T-helper 17 cell (primary cell): ENCODE results near the gene ARHGAP22. TPM values are rescaled to one million over a fixed set of nuclear protein-coding genes. Genes with fewer than 3 reads are reported as not detected.
A peak's percentile ranks its signal among the peaks of the same experiment; 100 is the strongest.

Experiments
- ATAC-seq: fragments of 150-1000 bp; cut with Tn5 transposase; 2 replicates; pipeline ENCODE4 v1.10.0; 2021; ENCODE audit warnings: mild to moderate bottlenecking, moderate library complexity
- DNase-seq, 3 donors: peaks; one replicate each; pipeline versions ENCODE4 v3.0.0 to v3.0.0-alpha.2; 2020 to 2021
- H3K9me3 ChIP-seq: one replicate; pipeline ENCODE4 v1.7.0; 2013; ENCODE audit warnings: low read length, mild to moderate bottlenecking; ENCODE audit not compliant: control insufficient read depth, poor library complexity, severe bottlenecking
- H3K27ac Mint-ChIP-seq: one replicate; pipeline ENCODE4 v1.8.0; 2022; ENCODE audit warnings: mild to moderate bottlenecking, moderate library complexity, mixed read lengths
- H3K27me3 Mint-ChIP-seq: one replicate; pipeline ENCODE4 v1.8.0; 2022; ENCODE audit warnings: mixed read lengths
- H3K36me3 Mint-ChIP-seq: one replicate; pipeline ENCODE4 v1.8.0; 2022; ENCODE audit warnings: low read depth, mixed read lengths
- H3K4me1 Mint-ChIP-seq: one replicate; pipeline ENCODE4 v1.8.0; 2022; ENCODE audit warnings: mild to moderate bottlenecking, mixed read lengths
- H3K4me3 Mint-ChIP-seq: one replicate; pipeline ENCODE4 v1.8.0; 2022; ENCODE audit warnings: mild to moderate bottlenecking, moderate library complexity, mixed read lengths
- total RNA-seq, 4 donors: library from RNA in 2 of 4; stranded (reverse) in 2 of 4; gene quantifications; one replicate each; pipeline ENCODE4 v1.2.3 and lab custom pipeline; 2022 to 2026

ARHGAP22 gene
- total RNA-seq, 2 donors from 2014 or later, result 0.39 to 1.4 TPM

DNA sequence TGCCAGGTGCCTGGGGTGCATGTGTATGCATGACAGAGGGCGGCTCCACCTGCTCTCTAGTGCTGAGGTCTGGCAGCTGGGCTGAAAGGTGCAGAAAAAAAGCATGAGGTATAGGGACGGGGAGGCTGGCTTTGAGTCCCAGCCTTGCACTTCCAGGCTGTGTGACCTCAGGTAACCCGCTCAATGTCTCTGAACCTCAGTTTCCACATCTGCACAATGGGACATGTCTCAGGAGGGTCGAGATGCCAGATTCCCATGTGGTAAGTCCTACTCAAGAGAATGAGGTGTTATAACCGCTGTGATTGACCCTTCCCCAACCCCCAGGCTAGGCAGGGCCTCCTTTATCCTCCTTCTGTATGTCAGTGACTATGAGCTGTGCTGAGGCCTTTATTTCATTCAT lies 48.8 kb downstream of the ARHGAP22 start:
- no peaks in the 10 kb centered on the region for H3K36me3 Mint-ChIP-seq
- no peak overlapping the region for H3K27ac Mint-ChIP-seq
- DNase-seq (no peak), ATAC-seq (no peak)
- no peak overlapping the region for H3K4me3 Mint-ChIP-seq
- no peaks in the 10 kb centered on the region for H3K4me1 Mint-ChIP-seq
- no peaks in the 10 kb centered on the region for H3K9me3 ChIP-seq
- peaks cover 9% of the 10 kb centered on the region for H3K27me3 Mint-ChIP-seq

DNA sequence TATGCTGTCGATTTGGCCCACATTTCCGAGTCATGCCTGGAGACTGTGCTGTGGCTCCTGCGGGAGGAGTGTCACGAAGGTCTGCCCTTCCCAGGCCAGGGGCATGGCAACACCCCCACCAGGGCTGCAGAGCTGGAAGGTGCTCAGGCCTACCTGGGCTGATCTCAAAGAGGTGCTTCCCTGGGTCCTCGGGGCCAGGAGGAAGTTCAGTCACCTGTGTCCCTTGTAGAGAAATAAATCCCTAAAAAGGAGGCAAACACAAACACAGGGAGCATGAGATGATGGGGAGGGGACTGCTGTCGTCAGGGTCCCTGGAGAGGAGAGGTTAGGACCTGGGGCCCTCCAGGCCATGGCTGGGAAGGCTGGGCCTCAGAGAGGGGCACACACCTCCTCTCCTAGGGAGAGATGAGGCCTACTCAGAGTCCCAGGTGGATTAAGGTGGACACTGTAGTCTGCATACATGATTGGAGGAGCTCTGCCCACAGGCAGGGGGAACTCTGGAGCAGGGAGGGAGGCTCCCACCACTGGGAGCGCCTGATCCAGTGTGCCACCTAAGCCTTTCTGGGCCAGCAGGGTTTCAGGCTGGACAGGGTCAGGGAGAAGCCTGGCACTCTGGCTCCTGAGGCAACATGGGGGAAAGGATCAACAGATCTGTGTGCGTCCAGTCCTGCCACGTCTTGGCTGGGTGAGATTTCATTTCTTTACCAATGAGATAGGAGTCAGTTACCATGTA lies 49.4 kb downstream of the ARHGAP22 start:
- ATAC-seq, result no peak
- no peaks in the 10 kb centered on the region for H3K36me3 Mint-ChIP-seq
- DNase-seq, result no peak

DNA sequence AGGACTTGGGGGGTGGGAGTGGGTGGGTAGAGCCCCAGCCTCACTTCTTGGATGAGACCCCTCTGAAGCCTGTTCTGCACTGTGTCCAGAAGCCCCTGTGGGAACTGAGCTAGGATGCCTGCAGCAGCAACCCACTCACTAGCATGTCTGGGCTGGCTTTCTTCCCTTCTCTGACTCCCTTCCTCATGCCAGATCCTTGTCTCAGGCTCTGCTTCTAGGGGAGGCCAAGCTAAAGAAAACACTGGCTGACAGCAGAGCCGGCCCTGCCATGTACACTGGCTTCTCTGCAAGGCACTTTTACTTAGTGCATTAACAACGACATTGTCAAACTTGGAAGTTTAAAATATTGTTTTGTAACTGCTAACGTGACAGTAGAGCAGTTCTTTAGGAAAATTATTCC lies 50.2 kb downstream of the ARHGAP22 start:
- H3K9me3 ChIP-seq, result no peaks in the 10 kb centered on the region
- Mint-ChIP-seq H3K27me3 (peaks cover 15% of the 10 kb centered on the region), H3K36me3 (no peaks in the 10 kb centered on the region), H3K27ac (no peak overlapping the region), H3K4me1 (peaks cover 3% of the 10 kb centered on the region), H3K4me3 (no peak overlapping the region)
- DNase-seq (no peak), ATAC-seq (no peak)

More for the DNA sequence above, 49.4 kb downstream of the ARHGAP22 start:
- Mint-ChIP-seq H3K4me3 (peak overlapping the region; percentile 21), H3K27ac (no peak overlapping the region), H3K27me3 (peaks cover 9% of the 10 kb centered on the region), H3K4me1 (no peaks in the 10 kb centered on the region)
- H3K9me3 ChIP-seq, result no peaks in the 10 kb centered on the region

DNA sequence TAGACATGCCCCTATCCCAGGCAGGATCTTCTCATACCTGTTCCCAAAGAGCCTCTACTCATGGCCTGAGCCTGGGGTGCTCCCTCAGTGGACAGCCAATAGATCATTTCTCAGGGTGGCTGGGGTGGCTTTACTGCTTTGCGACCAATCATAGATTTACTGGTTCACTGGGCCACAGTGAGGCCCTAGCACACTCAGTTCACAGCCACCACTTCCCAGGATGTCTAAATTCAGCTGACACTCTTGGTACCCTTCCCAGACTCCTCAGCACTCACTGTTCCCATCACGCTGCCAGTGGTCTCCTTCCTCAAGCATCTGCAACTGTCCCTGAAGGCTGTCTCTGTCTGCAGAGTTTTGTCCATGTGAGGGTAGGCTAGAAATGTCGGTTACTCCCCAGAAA lies 50.6 kb downstream of the ARHGAP22 start:
- no peaks in the 10 kb centered on the region for H3K9me3 ChIP-seq
- H3K4me1 Mint-ChIP-seq, result peaks cover 3% of the 10 kb centered on the region
- no peak overlapping the region for H3K27ac Mint-ChIP-seq
- ATAC-seq, result no peak
- DNase-seq, result no peak
- no peaks in the 10 kb centered on the region for H3K36me3 Mint-ChIP-seq
- no peak overlapping the region for H3K4me3 Mint-ChIP-seq
- peaks cover 16% of the 10 kb centered on the region for H3K27me3 Mint-ChIP-seq

DNA sequence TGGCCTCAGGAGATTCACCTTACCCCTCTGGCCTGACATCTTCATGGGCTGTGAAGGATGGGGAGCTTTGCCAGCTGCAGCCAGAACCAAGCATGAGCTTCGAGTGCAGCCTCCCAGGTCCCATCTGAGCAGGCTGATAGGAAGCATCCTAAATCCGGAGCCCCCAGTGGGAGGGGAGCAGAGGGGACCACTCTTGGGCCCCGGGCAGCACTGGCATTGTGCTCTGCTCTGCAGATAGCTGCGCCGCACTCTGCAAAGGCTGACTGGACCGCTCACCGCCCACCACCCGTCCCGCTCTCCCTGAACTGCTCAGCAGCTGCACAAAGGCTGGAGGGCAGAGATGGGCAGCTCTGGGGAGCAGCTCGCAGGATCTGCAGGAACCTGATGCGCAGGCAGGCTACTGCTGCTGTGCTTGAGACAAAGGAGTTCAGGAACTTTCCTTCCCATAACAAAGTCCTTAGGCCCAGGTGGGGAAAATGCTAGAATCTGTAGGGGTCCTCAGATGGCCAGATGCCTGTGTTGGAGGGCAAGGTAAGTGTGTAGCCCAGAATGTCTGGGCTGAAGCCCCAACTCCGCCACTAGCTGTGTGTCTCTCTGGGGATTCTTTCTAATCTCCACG lies 51.8 kb downstream of the ARHGAP22 start:
- Mint-ChIP-seq H3K4me3 (no peak overlapping the region), H3K27me3 (peaks cover 19% of the 10 kb centered on the region), H3K27ac (no peak overlapping the region), H3K4me1 (peaks cover 3% of the 10 kb centered on the region), H3K36me3 (no peaks in the 10 kb centered on the region)
- H3K9me3 ChIP-seq, result no peaks in the 10 kb centered on the region
- DNase-seq, result no peak
- ATAC-seq, result no peak

DNA sequence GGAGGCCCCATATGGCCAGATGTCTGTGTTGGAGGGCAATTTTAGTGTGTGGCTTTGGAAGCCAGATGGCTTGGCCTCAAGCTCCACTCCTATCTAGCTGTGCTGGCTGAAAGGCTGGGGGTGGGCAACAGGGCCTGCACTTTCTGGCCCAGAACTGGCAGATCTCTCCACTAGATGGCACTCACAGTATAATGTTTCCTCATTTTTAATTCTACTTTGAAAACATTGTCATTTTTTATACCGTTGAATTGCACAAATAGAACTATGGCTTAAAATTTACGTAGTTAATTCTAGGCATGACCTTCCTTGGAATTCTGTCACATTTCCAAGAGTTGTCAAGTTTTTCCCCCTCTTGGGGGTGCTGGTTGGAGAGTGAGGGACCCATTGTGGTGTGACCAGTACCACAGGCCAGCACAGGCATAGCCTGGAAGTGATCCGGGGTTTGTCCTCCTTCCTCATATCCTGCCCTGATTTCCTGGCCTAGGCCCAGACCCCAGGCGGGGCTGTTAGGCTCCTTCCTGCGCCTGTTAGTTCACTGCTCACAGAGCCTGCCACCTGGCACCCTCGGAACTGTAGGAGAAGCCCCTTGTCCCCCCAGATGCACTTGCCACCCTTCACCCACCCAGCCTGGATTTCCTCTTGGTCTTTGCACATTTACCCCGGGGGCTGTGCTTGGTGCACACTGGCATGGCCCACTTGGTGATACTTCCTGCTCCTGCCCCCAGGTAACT lies 52.8 kb downstream of the ARHGAP22 start:
- no peaks in the 10 kb centered on the region for H3K9me3 ChIP-seq
- H3K4me3 Mint-ChIP-seq, result no peak overlapping the region
- peaks cover 3% of the 10 kb centered on the region for H3K4me1 Mint-ChIP-seq
- H3K36me3 Mint-ChIP-seq, result no peaks in the 10 kb centered on the region
- H3K27me3 Mint-ChIP-seq, result peaks cover 16% of the 10 kb centered on the region
- DNase-seq (no peak), ATAC-seq (no peak)
- H3K27ac Mint-ChIP-seq, result no peak overlapping the region

DNA sequence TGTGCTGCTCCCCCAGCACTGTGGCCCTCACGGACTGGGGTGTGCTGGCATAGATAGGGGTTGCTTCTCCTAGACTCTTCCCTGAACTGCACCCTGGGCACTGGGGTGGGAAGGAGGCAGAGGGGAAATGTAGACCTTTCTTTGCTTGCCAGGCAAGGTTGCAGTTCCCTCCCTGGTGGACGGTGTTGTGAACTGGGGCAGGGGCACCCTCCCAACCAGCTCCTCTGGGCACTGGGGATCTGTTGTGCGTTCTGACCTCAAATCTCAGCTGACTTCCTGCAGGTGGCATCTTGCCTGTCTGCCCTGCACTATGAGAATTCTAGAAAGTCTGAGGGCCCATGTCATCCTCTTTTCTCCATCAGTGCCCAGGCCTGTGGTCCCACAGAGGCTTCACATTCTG lies 53.9 kb downstream of the ARHGAP22 start:
- no peak overlapping the region for H3K27ac Mint-ChIP-seq
- H3K4me1 Mint-ChIP-seq, result peaks cover 3% of the 10 kb centered on the region
- no peak for ATAC-seq
- H3K27me3 Mint-ChIP-seq, result peaks cover 16% of the 10 kb centered on the region
- DNase-seq, result no peak
- no peak overlapping the region for H3K4me3 Mint-ChIP-seq
- no peaks in the 10 kb centered on the region for H3K36me3 Mint-ChIP-seq
- H3K9me3 ChIP-seq, result no peaks in the 10 kb centered on the region

DNA sequence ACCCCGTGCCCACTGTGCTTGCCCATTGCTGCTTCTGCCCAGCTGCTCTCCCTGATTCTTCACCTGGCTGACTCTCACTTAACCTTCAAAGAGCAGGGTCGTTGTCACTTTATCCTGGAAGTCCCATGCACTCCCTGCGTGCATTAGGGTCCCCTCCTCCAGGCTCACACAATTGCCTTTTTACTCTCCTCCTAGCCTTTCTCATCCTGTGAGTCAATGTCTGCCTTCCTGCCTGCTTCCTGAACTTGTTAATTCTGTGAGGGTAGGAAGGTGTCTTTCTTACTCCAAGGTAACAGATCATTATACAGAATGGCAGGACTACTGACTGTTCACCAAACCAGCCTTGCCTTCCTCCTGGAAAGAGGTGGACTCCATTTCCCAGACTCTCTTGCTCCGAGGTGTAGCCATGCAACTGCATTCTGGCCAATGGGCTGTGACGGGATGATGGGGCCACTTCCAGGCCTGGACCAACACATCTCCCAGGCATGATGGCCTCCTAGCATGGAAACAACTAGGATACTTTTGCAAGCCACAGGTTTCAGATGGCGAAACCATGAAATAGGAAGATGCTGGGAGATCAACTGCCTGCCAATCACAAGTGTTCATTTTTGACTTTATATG lies 54.7 kb downstream of the ARHGAP22 start:
- H3K27ac Mint-ChIP-seq, result no peak overlapping the region
- peaks cover 16% of the 10 kb centered on the region for H3K27me3 Mint-ChIP-seq
- H3K4me1 Mint-ChIP-seq, result peaks cover 3% of the 10 kb centered on the region
- ATAC-seq (no peak), DNase-seq (no peak)
- no peaks in the 10 kb centered on the region for H3K36me3 Mint-ChIP-seq
- H3K9me3 ChIP-seq, result no peaks in the 10 kb centered on the region
- no peak overlapping the region for H3K4me3 Mint-ChIP-seq

DNA sequence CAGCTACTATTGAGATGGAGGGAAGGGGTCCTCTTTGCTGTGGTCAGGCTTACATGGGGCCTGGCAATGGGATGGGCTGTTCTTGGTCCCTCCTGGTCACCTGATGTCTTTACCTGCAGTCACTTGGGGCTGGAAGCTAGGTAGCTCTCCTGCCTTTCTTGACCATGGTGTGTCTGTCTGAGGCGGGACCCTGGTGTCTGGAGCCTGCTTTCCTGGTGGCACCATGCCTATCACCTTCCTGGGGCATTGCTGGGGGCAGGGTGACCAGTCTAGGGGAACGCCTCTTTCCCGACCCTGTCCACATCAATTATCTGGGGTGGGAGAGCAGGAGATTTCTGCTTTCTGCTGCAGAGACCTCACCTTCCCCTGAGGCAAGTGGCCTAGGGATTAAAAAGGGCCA lies 55.6 kb downstream of the ARHGAP22 start:
- ATAC-seq (no peak), DNase-seq (no peak)
- Mint-ChIP-seq H3K36me3 (no peaks in the 10 kb centered on the region), H3K27me3 (peaks cover 16% of the 10 kb centered on the region), H3K4me3 (no peak overlapping the region), H3K27ac (no peak overlapping the region), H3K4me1 (peaks cover 3% of the 10 kb centered on the region)
- no peaks in the 10 kb centered on the region for H3K9me3 ChIP-seq

DNA sequence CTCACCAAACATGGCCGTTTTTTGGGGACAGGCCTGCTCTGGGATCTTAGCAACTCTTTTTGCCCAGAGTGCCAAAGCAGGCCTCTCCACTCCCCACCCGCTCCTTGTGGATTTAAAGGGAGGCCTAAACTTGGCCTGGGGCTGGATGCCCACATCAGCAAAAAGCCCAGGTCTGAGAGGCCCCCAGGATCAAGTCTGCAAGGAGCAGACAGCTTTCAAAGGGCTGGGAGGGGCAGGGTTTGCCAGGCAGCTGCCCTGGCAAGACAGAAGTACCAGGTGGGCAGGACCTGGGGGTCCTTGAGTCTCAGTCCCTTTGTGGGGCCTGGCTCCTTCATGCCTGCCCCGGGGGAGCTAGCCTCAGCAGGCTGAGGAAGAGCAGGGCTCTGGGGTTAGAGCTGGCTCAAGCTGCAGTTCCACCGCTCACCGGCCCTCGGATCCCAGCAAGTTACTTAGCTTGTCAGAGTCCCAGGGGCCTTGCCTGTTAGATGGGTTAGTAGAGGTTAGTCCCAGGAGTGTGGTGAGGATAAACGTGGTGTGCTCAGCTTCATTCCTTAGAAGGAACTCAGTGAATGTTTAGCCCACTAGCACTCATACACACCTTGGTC lies 56.2 kb downstream of the ARHGAP22 start:
- Mint-ChIP-seq H3K4me1 (peaks cover 3% of the 10 kb centered on the region), H3K4me3 (no peak overlapping the region), H3K27ac (no peak overlapping the region), H3K36me3 (no peaks in the 10 kb centered on the region), H3K27me3 (peaks cover 16% of the 10 kb centered on the region)
- ATAC-seq, result no peak
- DNase-seq, result no peak
- H3K9me3 ChIP-seq, result no peaks in the 10 kb centered on the region

DNA sequence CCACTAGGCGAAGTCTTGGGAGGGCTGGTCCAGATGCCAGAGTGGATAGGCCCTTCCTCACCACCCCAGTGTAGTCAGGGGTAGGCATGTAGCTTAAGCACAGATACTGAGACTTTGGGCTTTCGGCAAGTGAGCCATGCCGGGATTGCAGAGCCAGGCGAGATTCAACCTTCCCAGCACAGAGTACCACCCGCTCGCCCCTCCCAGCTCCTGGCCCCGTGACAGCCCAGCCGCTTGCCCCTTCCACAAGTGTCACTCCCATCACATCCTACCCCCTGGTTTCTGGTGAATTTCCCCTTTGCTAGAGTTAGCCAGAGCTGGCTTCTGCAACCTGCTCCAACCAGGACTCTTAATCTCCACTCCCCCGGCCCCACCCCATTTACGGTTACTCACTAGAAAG lies 56.9 kb downstream of the ARHGAP22 start:
- Mint-ChIP-seq H3K4me1 (peaks cover 3% of the 10 kb centered on the region), H3K36me3 (no peaks in the 10 kb centered on the region), H3K27me3 (peaks cover 16% of the 10 kb centered on the region), H3K27ac (no peak overlapping the region), H3K4me3 (no peak overlapping the region)
- DNase-seq (no peak), ATAC-seq (no peak)
- H3K9me3 ChIP-seq, result no peaks in the 10 kb centered on the region

DNA sequence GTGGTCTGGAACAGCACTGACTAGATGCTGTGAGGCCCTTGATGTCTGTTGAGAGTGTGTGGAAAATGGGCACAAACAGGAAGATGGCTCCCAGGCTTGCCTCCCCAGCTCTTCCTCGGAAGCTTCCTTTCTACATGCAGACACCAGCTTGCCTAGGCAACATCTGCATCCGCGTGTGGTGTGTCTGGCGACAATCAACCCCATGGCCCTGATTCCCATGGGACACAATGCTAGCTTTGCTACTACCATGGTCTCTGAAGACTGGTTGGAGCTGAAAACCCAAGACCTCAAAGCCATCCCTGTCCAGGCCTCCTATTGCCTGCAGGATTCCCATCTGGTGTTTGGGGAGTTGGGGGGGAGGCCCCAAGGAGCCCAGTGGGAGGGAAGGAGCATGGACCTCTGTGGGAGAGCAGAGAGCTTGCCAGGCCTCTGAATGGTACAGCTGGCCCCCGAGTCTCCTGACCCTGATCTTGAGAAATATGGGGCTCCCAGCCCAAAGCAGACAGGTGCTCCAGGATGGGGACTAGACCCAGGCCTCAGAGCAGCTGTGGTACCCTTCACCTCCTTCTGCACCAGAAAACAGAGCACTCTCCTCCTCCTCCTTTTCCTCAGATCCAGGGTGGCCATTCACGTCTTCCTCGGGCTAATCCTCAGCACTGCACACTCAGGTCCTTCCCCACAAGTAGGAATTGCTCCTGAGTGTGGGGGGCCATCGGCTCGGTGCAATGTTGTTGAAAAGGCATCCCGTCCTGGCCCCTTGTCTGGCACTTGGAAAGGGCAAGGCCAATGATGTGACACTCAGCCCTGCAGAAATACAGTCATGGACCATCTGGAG lies 57.6 kb downstream of the ARHGAP22 start:
- no peaks in the 10 kb centered on the region for H3K9me3 ChIP-seq
- Mint-ChIP-seq H3K4me1 (peaks cover 3% of the 10 kb centered on the region), H3K27ac (no peak overlapping the region), H3K27me3 (peaks cover 21% of the 10 kb centered on the region), H3K36me3 (no peaks in the 10 kb centered on the region), H3K4me3 (no peak overlapping the region)
- ATAC-seq (no peak), DNase-seq (no peak)
